ENCODE data around the gene NIT1.
A peak's percentile ranks its signal among the peaks of the same experiment; 100 is the strongest.

NIT1 gene

GRCh38 chr1:161162052-161162451, 44.1 kb downstream of the NIT1 start:
- Histone ChIP-seq H3K36me3 (ENCODE audit: insufficient read depth, low read length) (no peaks in the 10 kb centered on the region), H3K9ac (ENCODE audit: low read depth, low read length) (no peak overlapping the region), H3K4me1 (ENCODE audit: insufficient read depth, low read length) (peaks cover 4% of the 10 kb centered on the region; the same call in 1 of the 2 replicates), H3K9me3 (ENCODE audit: control insufficient read depth, insufficient read depth, low read length) (no peaks in the 10 kb centered on the region)

- peaks cover 4% of the 10 kb centered on the region; the same call in 1 of the 2 replicates for H3K4me1 ChIP-seq (ENCODE audit: insufficient read depth, low read length)
- H3K36me3 ChIP-seq (ENCODE audit: insufficient read depth, low read length), result no peaks in the 10 kb centered on the region
- H3K9me3 ChIP-seq (ENCODE audit: control insufficient read depth, insufficient read depth, low read length), result no peaks in the 10 kb centered on the region
- H3K9ac ChIP-seq (ENCODE audit: low read depth, low read length), result no peak overlapping the region
These were observed 44.9 kb downstream of the NIT1 start for GRCh38 chr1:161162806-161163205.

- Histone ChIP-seq H3K4me1 (ENCODE audit: insufficient read depth, low read length) (peaks cover 4% of the 10 kb centered on the region; the same call in 1 of the 2 replicates), H3K36me3 (ENCODE audit: insufficient read depth, low read length) (no peaks in the 10 kb centered on the region), H3K9ac (ENCODE audit: low read depth, low read length) (no peak overlapping the region), H3K9me3 (ENCODE audit: control insufficient read depth, insufficient read depth, low read length) (no peaks in the 10 kb centered on the region)
These were observed 45.9 kb downstream of the NIT1 start for GRCh38 chr1:161163793-161164192.

GRCh38 chr1:161164901-161165610, 47.2 kb downstream of the NIT1 start:
- Histone ChIP-seq H3K9ac (ENCODE audit: low read depth, low read length) (peak overlapping the region; percentile 74; the same call in 1 of the 2 replicates), H3K9me3 (ENCODE audit: control insufficient read depth, insufficient read depth, low read length) (no peaks in the 10 kb centered on the region), H3K4me1 (ENCODE audit: insufficient read depth, low read length) (peaks cover 4% of the 10 kb centered on the region; the same call in 1 of the 2 replicates), H3K36me3 (ENCODE audit: insufficient read depth, low read length) (no peaks in the 10 kb centered on the region)

GRCh38 chr1:161165742-161166668, 48.1 kb downstream of the NIT1 start, which contains the start of gene PPOX:
Gene PPOX (plus strand): TSS chr1:161166426. CDS start chr1:161166848, 422 bp downstream.
- H3K36me3 ChIP-seq (ENCODE audit: insufficient read depth, low read length), result peaks cover 1% of the 10 kb centered on the region; the same call in 1 of the 2 replicates
- H3K9ac ChIP-seq (ENCODE audit: low read depth, low read length), result peak within 1 kb of the TSS; percentile 74
- H3K9me3 ChIP-seq (ENCODE audit: control insufficient read depth, insufficient read depth, low read length), result no peaks in the 10 kb centered on the region
- H3K4me1 ChIP-seq (ENCODE audit: insufficient read depth, low read length), result peaks cover 4% of the 10 kb centered on the region; the same call in 1 of the 2 replicates

- Histone ChIP-seq H3K9me3 (ENCODE audit: control insufficient read depth, insufficient read depth, low read length) (no peaks in the 10 kb centered on the region), H3K4me1 (ENCODE audit: insufficient read depth, low read length) (peaks cover 4% of the 10 kb centered on the region; the same call in 1 of the 2 replicates), H3K36me3 (ENCODE audit: insufficient read depth, low read length) (peaks cover 6% of the 10 kb centered on the region; the same call in 1 of the 2 replicates), H3K9ac (ENCODE audit: low read depth, low read length) (peak overlapping the region; percentile 74)
These were observed 49.0 kb downstream of the NIT1 start for GRCh38 chr1:161166669-161167548.

GRCh38 chr1:161168906-161169305, 51.0 kb downstream of the NIT1 start:
- Histone ChIP-seq H3K9ac (ENCODE audit: low read depth, low read length) (no peak overlapping the region), H3K36me3 (ENCODE audit: insufficient read depth, low read length) (peaks cover 10% of the 10 kb centered on the region), H3K9me3 (ENCODE audit: control insufficient read depth, insufficient read depth, low read length) (no peaks in the 10 kb centered on the region), H3K4me1 (ENCODE audit: insufficient read depth, low read length) (peaks cover 4% of the 10 kb centered on the region; the same call in 1 of the 2 replicates)
